B cell (primary cell): ENCODE data around the gene LTA4H. TPM values are rescaled to one million over a fixed set of nuclear protein-coding genes. Genes with fewer than 3 reads are reported as not detected.
A peak's percentile ranks its signal among the peaks of the same experiment; 100 is the strongest.

ENCODE experiments used
- ATAC-seq: fragments of 200-7000 bp; cut with Tn5 transposase; one replicate; pipeline ENCODE4 v1.10.0; 2021; ENCODE audit warnings: low read depth, mild to moderate bottlenecking, moderate number of reproducible peaks, moderate library complexity
- CTCF ChIA-PET: fragments of 350-600 bp; sonication (Branson Sonifier 250); formaldehyde crosslinking; loops from one replicate; lab custom pipeline; 2021; ENCODE audit warnings: antibody characterized with exemption, inconsistent platforms; lab: Charles Lee
- POLR2A ChIA-PET: fragments of 350-600 bp; sonication (Branson Sonifier 250); formaldehyde crosslinking; loops from one replicate; lab custom pipeline; 2021; ENCODE audit warnings: antibody characterized with exemption; lab: Charles Lee
- DNase-seq: peaks from one replicate; pipeline ENCODE4 v3.0.0; 2013
- H2AFZ ChIP-seq: 2 replicates; pipeline ENCODE4 v1.6.1; 2012; ENCODE audit warnings: mild to moderate bottlenecking, low read depth, low read length; ENCODE audit not compliant: insufficient read depth, poor library complexity, severe bottlenecking
- H3K27ac ChIP-seq, 2 donors: 1 replicate in 1 of 2; 2 replicates in 1 of 2; pipeline ENCODE4 v1.5.1; 2012 to 2013; ENCODE audit warnings: low read length in 2 of 2, mild to moderate bottlenecking in 2 of 2, moderate library complexity in 1 of 2
- H3K27me3 ChIP-seq, 4 experiments: fragments of 200-600 bp in 1 of 4; sonication (generic) in 1 of 4; replicated peaks in 1 of 4; 1 replicate in 2 of 4; 2 replicates in 2 of 4; pipeline versions ENCODE4 v1.6.1 to v1.7.0; 2013 to 2016; ENCODE audit warnings: low read length in 3 of 4, mild to moderate bottlenecking in 2 of 4, mixed read lengths in 1 of 4, moderate library complexity in 1 of 4; ENCODE audit not compliant: insufficient read depth in 4 of 4, control insufficient read depth in 3 of 4; ENCODE audit errors: control extremely low read depth in 1 of 4
- H3K36me3 ChIP-seq, 2 experiments: replicated peaks in 1 of 2; 1 replicate in 1 of 2; 2 replicates in 1 of 2; pipeline versions ENCODE4 v1.6.1 to v1.7.1; 2013; ENCODE audit warnings: low read length in 1 of 2; ENCODE audit not compliant: insufficient read depth in 2 of 2, control insufficient read depth in 1 of 2; ENCODE audit errors: control extremely low read depth in 1 of 2, extremely low read depth in 1 of 2
- H3K4me1 ChIP-seq, 2 donors: fragments of 200-600 bp in 1 of 2; sonication (generic) in 1 of 2; 1 replicate in 1 of 2; 2 replicates in 1 of 2; pipeline versions ENCODE4 v1.5.1 to v1.6.1; 2013 to 2017; ENCODE audit warnings: low read length in 2 of 2; ENCODE audit not compliant: control insufficient read depth in 2 of 2, insufficient read depth in 2 of 2
- H3K4me2 ChIP-seq: replicated peaks from 2 replicates; pipeline ENCODE3; 2012; ENCODE audit warnings: mild to moderate bottlenecking, low read depth, low read length; ENCODE audit not compliant: poor library complexity, severe bottlenecking
- H3K4me3 ChIP-seq, 5 experiments: fragments of 200-600 bp in 1 of 5; sonication (generic) in 1 of 5; 1 replicate in 3 of 5; 2 replicates in 2 of 5; pipeline versions ENCODE4 v1.5.1 to v1.7.0; 2011 to 2016; ENCODE audit warnings: low read length in 4 of 5, mild to moderate bottlenecking in 4 of 5, low read depth in 2 of 5, control low read depth in 1 of 5, moderate library complexity in 1 of 5; ENCODE audit not compliant: insufficient read depth in 1 of 5; ENCODE audit errors: control extremely low read depth in 1 of 5, extremely low read depth in 1 of 5
- H3K79me2 ChIP-seq: fragments of 200-600 bp; sonication (generic); one replicate; pipeline ENCODE4 v1.6.0; 2016; ENCODE audit warnings: low read length; ENCODE audit not compliant: control insufficient read depth, insufficient read depth
- H3K9ac ChIP-seq: fragments of 200-600 bp; sonication (generic); 2 replicates; pipeline ENCODE4 v1.6.1; 2017; ENCODE audit warnings: mild to moderate bottlenecking, low read length, moderate library complexity
- H3K9me3 ChIP-seq, 3 donors: one replicate each; pipeline versions ENCODE4 v1.6.1 to v1.7.1; 2013; ENCODE audit warnings: low read length in 2 of 3; ENCODE audit not compliant: control insufficient read depth in 2 of 3, insufficient read depth in 1 of 3; ENCODE audit errors: control extremely low read depth in 1 of 3
- H4K20me1 ChIP-seq: 2 replicates; pipeline ENCODE4 v1.6.0; 2012; ENCODE audit warnings: mild to moderate bottlenecking, low read length; ENCODE audit not compliant: insufficient read depth, control insufficient read depth, poor library complexity, severe bottlenecking
- H3K27ac Mint-ChIP-seq: one replicate; pipeline ENCODE4 v1.8.0; 2021; ENCODE audit warnings: mixed read lengths
- H3K27me3 Mint-ChIP-seq: one replicate; pipeline ENCODE4 v1.8.0; 2021; ENCODE audit warnings: mixed read lengths
- H3K4me1 Mint-ChIP-seq: one replicate; pipeline ENCODE4 v1.8.0; 2021; ENCODE audit warnings: mixed read lengths
- H3K4me3 Mint-ChIP-seq: one replicate; pipeline ENCODE4 v1.8.0; 2021; ENCODE audit warnings: mixed read lengths
- H3K9me3 Mint-ChIP-seq: one replicate; pipeline ENCODE4 v1.8.0; 2022; ENCODE audit warnings: mixed read lengths; ENCODE audit not compliant: insufficient read depth
- CTCF ChIP-seq: fragments of 200-600 bp; IDR thresholded peaks from one replicate; pipeline ENCODE4 v1.8.0; 2022; ENCODE audit warnings: antibody characterized with exemption, mild to moderate bottlenecking
- EZH2 ChIP-seq: IDR thresholded peaks from 2 replicates; pipeline ENCODE4 v1.6.1; 2012; ENCODE audit warnings: borderline replicate concordance, low read depth, mild to moderate bottlenecking, moderate library complexity, low read length; ENCODE audit not compliant: insufficient read depth, poor library complexity, severe bottlenecking
- WGBS: methylation state at CpG from one replicate; pipeline ENCODE4 v1.1.5; 2013; ENCODE audit warnings: missing lambda C conversion rate; ENCODE audit not compliant: insufficient coverage; 5-methylcytosine and 5-hydroxymethylcytosine counted together
- intact Hi-C: fragments of 100-400 bp; cut with micrococcal nuclease; formaldehyde crosslinking; loops from one replicate; pipeline ENCODE4 v1.10.0; 2022
- polyA plus RNA-seq: library from polyadenylated mRNA; depleted of rRNA; stranded (reverse); fragments of >200 nt; gene quantifications from 2 replicates; pipeline ENCODE4 v1.2.3, GENCODE V29; 2012
- total RNA-seq, 2 donors: library from RNA; stranded (reverse); fragments of 120-200 nt in 1 of 2; gene quantifications; 1 replicate in 1 of 2; 2 replicates in 1 of 2; pipeline versions ENCODE4 v1.2.3 to v1.2.4, GENCODE V29; 2013 to 2022

Gene LTA4H
- total and polyA plus RNA-seq, 2 donors (not counting 1 experiment from before 2014, with no cell fraction given) = 153 to 167 TPM

DNA sequence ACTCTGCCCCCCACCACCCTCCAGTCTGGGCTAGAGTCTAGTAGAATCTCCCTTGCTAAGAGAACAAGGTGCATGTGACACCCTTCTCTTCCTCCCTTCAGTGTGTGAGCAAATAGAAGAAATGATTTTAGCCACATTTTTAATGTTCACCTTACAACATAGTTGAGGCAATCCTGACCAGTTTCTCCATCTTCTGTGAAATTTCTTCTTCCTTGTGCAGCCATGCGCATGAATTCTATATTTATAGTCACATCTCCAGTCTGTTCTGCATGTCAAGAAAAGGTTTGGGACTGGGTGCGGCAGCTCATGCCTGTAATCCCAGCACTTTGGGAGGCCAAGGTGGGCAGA is 9.5 kb upstream of the LTA4H start:
- WGBS = 88% methylated on average over 1 of the region's 2 CpGs
- Mint-ChIP-seq H3K27ac (peak overlapping the region; percentile 87), H3K9me3 (no peaks in the 10 kb centered on the region), H3K4me3 (peak overlapping the region; percentile 74), H3K4me1 (peaks cover 59% of the 10 kb centered on the region), H3K27me3 (no peaks in the 10 kb centered on the region)
- peak overlapping the region; percentile 10 for H3K9ac ChIP-seq
- H3K9me3 ChIP-seq = peaks cover 0 to 6% (median 0%) of the 10 kb centered on the region in 3 donors
- no peak overlapping the region for H2AFZ ChIP-seq
- H3K27me3 ChIP-seq = no peaks in the 10 kb centered on the region
- peak overlapping the region; percentile 61 to 82 for H3K27ac ChIP-seq
- H3K4me1 ChIP-seq = peaks cover 61 to 67% of the 10 kb centered on the region in 2 donors
- intact Hi-C loops = loop anchor here (1.0 to 2.0 kb wide), 2 partner anchors 9 to 18 kb away; no protein-coding TSS in a partner anchor
- H3K36me3 ChIP-seq = no peaks in the 10 kb centered on the region
- peak overlapping the region in 1 of 5 experiments; percentile 26 for H3K4me3 ChIP-seq
- DNase-seq = no peak
- H4K20me1 ChIP-seq = no peaks in the 10 kb centered on the region
- ATAC-seq = peak; percentile 4
- CTCF ChIA-PET = interaction anchor here (0.8 to 1.8 kb wide), 4 partner anchors 11 to 472 kb away, joined by 3 to 6 read pairs (median 4); no protein-coding TSS in a partner anchor
- POLR2A ChIA-PET = interaction anchor here (1.1 to 2.0 kb wide), 3 partner anchors 9 to 355 kb away, joined by 3 to 15 read pairs (median 10); partner anchors contain the start of genes CDK17 and LTA4H
- no peaks in the 10 kb centered on the region for H3K79me2 ChIP-seq
- H3K4me2 ChIP-seq = peak overlapping the region; percentile 63
- no peak for TF ChIP-seq CTCF

DNA sequence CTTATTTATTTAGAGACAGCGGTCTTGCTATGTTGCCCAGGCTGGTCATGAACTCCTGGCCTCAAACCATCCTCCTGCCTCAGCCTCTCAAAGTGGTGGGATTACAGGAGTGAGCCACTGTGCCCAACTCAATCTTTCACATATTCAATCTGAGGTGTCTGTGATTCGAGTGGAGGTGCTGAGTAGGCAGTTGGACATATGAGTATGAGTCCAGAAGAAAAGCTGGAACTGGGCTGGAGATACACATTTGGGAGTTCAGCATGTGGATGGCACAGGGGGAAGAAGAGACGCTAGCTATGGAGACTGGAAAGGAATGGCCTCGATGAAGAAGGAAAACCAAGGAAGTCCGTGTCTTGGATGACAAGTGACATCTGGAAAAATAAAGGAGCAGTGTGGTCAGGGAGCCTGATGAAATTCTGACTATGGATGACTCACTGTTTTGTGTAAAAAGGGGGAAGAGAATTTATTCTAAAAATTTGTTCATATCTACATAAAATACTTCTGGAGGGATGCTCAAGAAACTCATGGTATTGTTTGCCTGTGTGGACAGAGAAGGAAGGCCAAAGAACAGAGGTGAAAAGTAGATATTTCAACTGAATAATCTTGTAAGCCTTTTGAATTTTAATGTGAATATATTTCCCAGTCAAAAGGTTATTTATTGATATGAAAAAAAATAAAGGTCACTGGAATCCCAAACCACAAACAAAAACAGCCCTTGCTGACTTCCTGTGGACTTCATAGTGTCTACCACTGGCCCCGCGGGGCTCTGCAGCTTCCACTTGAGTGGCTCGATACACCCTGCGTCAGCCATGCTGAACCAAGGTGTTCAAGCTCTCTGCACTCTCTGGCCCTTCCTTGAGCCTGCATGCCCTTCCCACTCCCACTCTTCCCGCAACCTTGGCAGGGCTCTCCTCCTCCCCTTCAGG is 8.9 kb upstream of the LTA4H start:
- no peak for TF ChIP-seq CTCF
- TF ChIP-seq EZH2 = no peak
- 43% methylated on average over 8 of the region's 10 CpGs for WGBS
- Histone ChIP-seq H3K4me2 (peak overlapping the region; percentile 63), H3K9ac (peak overlapping the region; percentile 10), H3K27ac (peak overlapping the region; percentile 61 to 82), H3K4me1 (peaks cover 61 to 64% of the 10 kb centered on the region in 2 donors), H2AFZ (no peak overlapping the region), H3K36me3 (no peaks in the 10 kb centered on the region), H3K79me2 (no peaks in the 10 kb centered on the region), H4K20me1 (no peaks in the 10 kb centered on the region), H3K9me3 (peaks cover 0 to 6% (median 0%) of the 10 kb centered on the region in 3 donors), H3K4me3 (peak overlapping the region in 1 of 5 experiments; percentile 26), H3K27me3 (no peaks in the 10 kb centered on the region)
- no peaks in the 10 kb centered on the region for H3K9me3 Mint-ChIP-seq
- intact Hi-C loops = loop anchor here (2.0 kb wide), 1 partner anchor 19 kb away; no protein-coding TSS in a partner anchor
- peak; percentile 38 for DNase-seq
- no peaks in the 10 kb centered on the region for H3K27me3 Mint-ChIP-seq
- H3K4me1 Mint-ChIP-seq = peaks cover 57% of the 10 kb centered on the region
- ChIA-PET POLR2A (interaction anchor here (0.5 to 2.0 kb wide), 3 partner anchors 8 to 151 kb away, joined by 8 to 15 read pairs (median 10); partner anchors contain the start of gene LTA4H), CTCF (interaction anchor here (0.6 to 1.8 kb wide), 4 partner anchors 14 to 472 kb away, joined by 3 to 6 read pairs (median 4); no protein-coding TSS in a partner anchor)
- peak overlapping the region; percentile 74 for H3K4me3 Mint-ChIP-seq
- ATAC-seq = peak; percentile 65
- H3K27ac Mint-ChIP-seq = peak overlapping the region; percentile 87
